Measurements from ENCODE around the gene KCNIP1. TPM values are rescaled to one million over a fixed set of nuclear protein-coding genes. Genes with fewer than 3 reads are reported as not detected.

The KCNIP1 gene
- total RNA-seq, 4 donors from 2014 or later, result not detected

- Histone ChIP-seq H3K4me3 (no peak overlapping the region), H3K36me3 (no peaks in the 10 kb centered on the region), H3K27ac (no peak overlapping the region), H3K9me3 (no peaks in the 10 kb centered on the region), H3K27me3 (no peaks in the 10 kb centered on the region), H3K4me1 (peaks cover 0 to 30% (median 0%) of the 10 kb centered on the region in 3 donors)
- DNase-seq, result no peak
- 56 to 74% methylated on average over 1 of the region's 1 CpG for WGBS, 2 donors
- intact Hi-C loops (cut with DNase I), result no loop called here
- no peak for TF ChIP-seq POLR2A (IDR thresholded peaks at IDR 0.05)
- no peak for TF ChIP-seq CTCF (IDR thresholded peaks at IDR 0.05)
Observed at GRCh38 chr5:170781946-170782345, 278.1 kb downstream of the KCNIP1 start.

- H3K27ac ChIP-seq, result peak overlapping the region in 1 of 4 donors; percentile 14
Observed at GRCh38 chr5:170782438-170782837, 278.6 kb downstream of the KCNIP1 start.

GRCh38 chr5:170783498-170784247, 279.9 kb downstream of the KCNIP1 start, which contains the start of gene GABRP:
Gene GABRP (plus strand): TSS chr5:170783725. CDS start chr5:170788616, 4,891 bp downstream.
- no peak for DNase-seq
- H3K4me3 ChIP-seq, result peak within 1 kb of the TSS in 2 of 4 donors; percentile 12 to 27
- H3K36me3 ChIP-seq, result no peaks in the 10 kb centered on the region
- intact Hi-C loops (cut with DNase I), result no loop called here
- TF ChIP-seq POLR2A (IDR thresholded peaks at IDR 0.05) (no peak), CTCF (IDR thresholded peaks at IDR 0.05) (no peak)
- 78 to 89% methylated on average over 8 to 9 of the region's 14 CpGs for WGBS, 2 donors
- H3K27me3 ChIP-seq, result no peaks in the 10 kb centered on the region
- H3K9me3 ChIP-seq, result no peaks in the 10 kb centered on the region
- peak within 1 kb of the TSS in 3 of 4 donors; percentile 14 to 39 (median 28) for H3K27ac ChIP-seq
- peaks cover 0 to 30% (median 0%) of the 10 kb centered on the region in 3 donors for H3K4me1 ChIP-seq

More at GRCh38 chr5:170782438-170782837, 278.6 kb downstream of the KCNIP1 start:
- H3K4me1 ChIP-seq, result peaks cover 0 to 25% (median 0%) of the 10 kb centered on the region in 3 donors
- no peaks in the 10 kb centered on the region for H3K36me3 ChIP-seq
- WGBS, 2 donors, result 64% methylated on average over 6 of the region's 6 CpGs; no CpG with 5 or more reads in 1 of the 2 donors
- no peak for DNase-seq
- H3K4me3 ChIP-seq, result no peak overlapping the region
- intact Hi-C loops (cut with DNase I), result no loop called here
- no peaks in the 10 kb centered on the region for H3K9me3 ChIP-seq
- no peak for TF ChIP-seq CTCF (IDR thresholded peaks at IDR 0.05)
- TF ChIP-seq POLR2A (IDR thresholded peaks at IDR 0.05), result no peak
- H3K27me3 ChIP-seq, result no peaks in the 10 kb centered on the region

GRCh38 chr5:170785416-170785815, 281.6 kb downstream of the KCNIP1 start:
- intact Hi-C loops (cut with DNase I), result no loop called here
- DNase-seq, result no peak
- TF ChIP-seq POLR2A (IDR thresholded peaks at IDR 0.05), result no peak
- TF ChIP-seq CTCF (IDR thresholded peaks at IDR 0.05), result no peak
- no peak overlapping the region for H3K27ac ChIP-seq
- H3K4me3 ChIP-seq, result peak overlapping the region in 2 of 4 donors; percentile 8 to 11
- peaks cover 0 to 30% (median 0%) of the 10 kb centered on the region in 3 donors for H3K4me1 ChIP-seq
- H3K9me3 ChIP-seq, result no peaks in the 10 kb centered on the region
- H3K27me3 ChIP-seq, result no peaks in the 10 kb centered on the region
- 53 to 60% methylated on average over 3 of the region's 3 CpGs for WGBS, 2 donors
- no peaks in the 10 kb centered on the region for H3K36me3 ChIP-seq

Other genes starting within 250 kb of the KCNIP1 start
- 10 to 100 TPM in 3 of 4 donors, 1 to 10 TPM in 1; 3.9 to 17.9 (median 12.6) TPM for gene LCP2, start 206.2 kb upstream of the KCNIP1 start, total RNA-seq
- 1 to 10 TPM in 3 of 4 donors, under 1 TPM in 1; 0.38 to 9.3 (median 2.4) TPM for gene KCNMB1, start 114.7 kb upstream of the KCNIP1 start, total RNA-seq

Measured in esophagus squamous epithelium (tissue), 5 donors.